A549 treated with AZD9567 at 1 μM for 4 hours (cell line): ENCODE data around the gene MID2. TPM values are rescaled to one million over a fixed set of nuclear protein-coding genes. Genes with fewer than 3 reads are reported as not detected.

Experiments used
- total RNA-seq: library from RNA; stranded (reverse); fragments of 200-300 nt; extraction: Qiagen RNA extraction; gene quantifications from 5 replicates; pipeline ENCODE4 v1.2.3, GENCODE V29; 2022; ENCODE audit not compliant: insufficient read depth

The MID2 gene, protein sequence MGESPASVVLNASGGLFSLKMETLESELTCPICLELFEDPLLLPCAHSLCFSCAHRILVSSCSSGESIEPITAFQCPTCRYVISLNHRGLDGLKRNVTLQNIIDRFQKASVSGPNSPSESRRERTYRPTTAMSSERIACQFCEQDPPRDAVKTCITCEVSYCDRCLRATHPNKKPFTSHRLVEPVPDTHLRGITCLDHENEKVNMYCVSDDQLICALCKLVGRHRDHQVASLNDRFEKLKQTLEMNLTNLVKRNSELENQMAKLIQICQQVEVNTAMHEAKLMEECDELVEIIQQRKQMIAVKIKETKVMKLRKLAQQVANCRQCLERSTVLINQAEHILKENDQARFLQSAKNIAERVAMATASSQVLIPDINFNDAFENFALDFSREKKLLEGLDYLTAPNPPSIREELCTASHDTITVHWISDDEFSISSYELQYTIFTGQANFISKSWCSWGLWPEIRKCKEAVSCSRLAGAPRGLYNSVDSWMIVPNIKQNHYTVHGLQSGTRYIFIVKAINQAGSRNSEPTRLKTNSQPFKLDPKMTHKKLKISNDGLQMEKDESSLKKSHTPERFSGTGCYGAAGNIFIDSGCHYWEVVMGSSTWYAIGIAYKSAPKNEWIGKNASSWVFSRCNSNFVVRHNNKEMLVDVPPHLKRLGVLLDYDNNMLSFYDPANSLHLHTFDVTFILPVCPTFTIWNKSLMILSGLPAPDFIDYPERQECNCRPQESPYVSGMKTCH
- total RNA-seq = 6.3 to 16.4 TPM (median 7.7 TPM) in 5 replicates

GRCh38 chrX:107825698-107826237, at the start of gene MID2:
Gene MID2, plus strand, starts transcription at chrX:107825866. Its CDS starts 561 bp downstream, at chrX:107826427.

GRCh38 chrX:107777536-107777832, 48.2 kb upstream of the MID2 start, which contains the start of gene NCBP2L:
Gene NCBP2L, plus strand, starts transcription at chrX:107777733. Its CDS starts 16,488 bp downstream, at chrX:107794221.

Other genes starting within 250 kb of the MID2 start
- gene PRPS1, start 197.4 kb upstream of the MID2 start, total RNA-seq = 92.6 to 106 TPM (median 95.3 TPM) in 5 replicates
- gene TSC22D3, start 50.1 kb upstream of the MID2 start, total RNA-seq = 128 to 160 TPM (median 143 TPM) in 5 replicates
- gene NCBP2L, start 48.1 kb upstream of the MID2 start, total RNA-seq = not detected in 5 replicates
- not detected in 5 replicates for gene TEX13B, start 156.5 kb downstream of the MID2 start, total RNA-seq
- 0.12 to 0.41 TPM (median 0.20 TPM) in 4 of 5 replicates, not detected in the other for gene VSIG1, start 219.2 kb downstream of the MID2 start, total RNA-seq